Measurements from ENCODE around the gene C11orf54.
"Not testable (repeated sequence)": the region's sequence is repeated elsewhere in the genome, so short reads cannot be mapped to it uniquely, and the experiment has no call there.

Gene C11orf54

GRCh38 chr11:93772123-93772522 lies 30.7 kb downstream of the C11orf54 start:
- no peak for DNase-seq

GRCh38 chr11:93773045-93773477 lies 31.6 kb downstream of the C11orf54 start:
- DNase-seq, result no peak

GRCh38 chr11:93773601-93774200 lies 32.2 kb downstream of the C11orf54 start:
- no peak for DNase-seq

- not testable (repeated sequence) for DNase-seq
Observed at GRCh38 chr11:93774560-93774959, 33.1 kb downstream of the C11orf54 start.

- DNase-seq, result peak; percentile 1
Observed at GRCh38 chr11:93775289-93775688, 33.8 kb downstream of the C11orf54 start.

GRCh38 chr11:93783362-93783761 lies 41.9 kb downstream of the C11orf54 start:
- DNase-seq, result no peak

GRCh38 chr11:93783765-93784144 lies 42.3 kb downstream of the C11orf54 start:
- DNase-seq, result no peak

GRCh38 chr11:93784145-93784934 lies 42.9 kb downstream of the C11orf54 start, which contains the start of gene MED17:
Gene MED17, plus strand, starts transcription at chr11:93784282. Its CDS starts 232 bp downstream, at chr11:93784514.
- peak; percentile 71 for DNase-seq

- no peak for DNase-seq
Observed at GRCh38 chr11:93784935-93785360, 43.5 kb downstream of the C11orf54 start.

- no peak for DNase-seq
Observed at GRCh38 chr11:93791493-93791892, 50.0 kb downstream of the C11orf54 start.

- DNase-seq, result no peak
Observed at GRCh38 chr11:93796441-93797231, 55.2 kb downstream of the C11orf54 start.

- DNase-seq, result no peak
Observed at GRCh38 chr11:93801366-93801765, 59.9 kb downstream of the C11orf54 start.

- no peak for DNase-seq
Observed at GRCh38 chr11:93804879-93805278, 63.4 kb downstream of the C11orf54 start.

GRCh38 chr11:93807980-93808379 lies 66.5 kb downstream of the C11orf54 start:
- DNase-seq, result no peak

GRCh38 chr11:93813974-93814373 lies 72.5 kb downstream of the C11orf54 start:
- no peak for DNase-seq

Measured in DMS 273 treated with DMSO at 0.1 percent for 48 hours (cell line).